ENCODE measurements around the gene MTHFD1L. TPM values are rescaled to one million over a fixed set of nuclear protein-coding genes. Genes with fewer than 3 reads are reported as not detected.

MTHFD1L gene
- total and polyA plus RNA-seq, 2 of the 4 experiments (the other 2 are of a cell fraction), result 43.5 to 53.2 TPM

DNA sequence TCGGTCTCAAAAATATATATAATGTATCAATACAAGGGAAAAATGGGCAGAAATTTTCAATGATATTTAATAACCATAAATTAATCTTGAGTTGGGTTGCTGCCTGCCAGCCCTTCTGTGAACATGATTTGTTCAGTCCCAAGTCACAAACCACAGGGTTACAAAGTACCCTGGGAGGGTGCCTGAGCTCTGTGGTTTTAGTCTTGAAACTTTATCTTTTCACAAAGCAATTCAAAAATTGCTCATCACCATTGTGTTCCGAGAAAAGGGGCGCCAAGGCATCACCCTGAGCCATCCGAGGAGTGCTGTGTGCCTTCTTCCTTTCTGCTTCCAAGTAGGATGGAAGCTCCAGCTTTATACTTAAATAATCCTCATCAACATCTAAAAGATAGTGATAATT is 232.7 kb downstream of the MTHFD1L start:
- Histone ChIP-seq H2AK9ac (replicated peaks; ENCODE audit: low read depth, low read length, poor library complexity) (no peak overlapping the region), H3K9me1 (ENCODE audit: insufficient read depth, low read length) (peaks cover 3% of the 10 kb centered on the region; the same call in 1 of the 2 replicates), H2BK5ac (ENCODE audit: low read depth, low read length, poor library complexity, severe bottlenecking) (no peak overlapping the region), H4K20me1 (ENCODE audit: insufficient read depth, low read length) (peaks cover 4% of the 10 kb centered on the region; the same call in 1 of the 2 replicates), H3K18ac (ENCODE audit: low read depth, low read length) (no peak overlapping the region), H3K56ac (ENCODE audit: extremely low read depth, insufficient read depth, low read length) (no peak overlapping the region), H3K14ac (replicated peaks; ENCODE audit: low read depth, low read length) (no peak overlapping the region), H3K4me2 (ENCODE audit: low read depth, low read length) (no peak overlapping the region), H4K5ac (ENCODE audit: low read depth, low read length) (no peak overlapping the region), H2AFZ (replicated peaks; ENCODE audit: low read length, poor library complexity) (no peak overlapping the region), H3K79me1 (ENCODE audit: low read depth in 1 of 2, low read length in 2 of 2) (peaks cover 0 to 8% of the 10 kb centered on the region in 2 experiments; a peak in 2 of 4 replicates), H3K9ac (ENCODE audit: low read depth, low read length) (no peak overlapping the region), H2AK5ac (ENCODE audit: low read depth, low read length) (no peak overlapping the region), H4K91ac (ENCODE audit: insufficient read depth, low read depth, low read length) (no peak overlapping the region), H3K27me3 (ENCODE audit: control insufficient read depth, insufficient read depth, low read length) (no peaks in the 10 kb centered on the region), H3K9me3 (ENCODE audit: control insufficient read depth, insufficient read depth, low read length) (no peaks in the 10 kb centered on the region), H3K36me3 (ENCODE audit: control insufficient read depth, insufficient read depth, low read length) (peaks cover 42% of the 10 kb centered on the region), H2BK120ac (ENCODE audit: low read depth, low read length) (no peak overlapping the region), H3K4me1 (ENCODE audit: control insufficient read depth, insufficient read depth, low read length) (peaks cover 3% of the 10 kb centered on the region), H2BK20ac (ENCODE audit: low read depth, low read length) (no peak overlapping the region), H3K27ac (ENCODE audit: insufficient read depth, low read length) (no peak overlapping the region), H4K8ac (ENCODE audit: low read depth in 2 of 2, low read length in 2 of 2) (no peak overlapping the region), H3K4ac (ENCODE audit: low read depth, low read length) (no peak overlapping the region), H3K4me3 (ENCODE audit: insufficient read depth, low read depth, low read length) (no peak overlapping the region), H2BK15ac (ENCODE audit: low read depth, low read length) (no peak overlapping the region), H3K23ac (ENCODE audit: low read depth, low read length) (no peak overlapping the region)
- WGBS, 2 experiments (ENCODE audit: extremely low coverage in 2 of 2, insufficient read length in 1 of 2), result no CpG with 5 or more reads among the region's 4 CpGs
- DNase-seq (no peak), ATAC-seq (ENCODE audit: low read depth) (no peak)
- POLR2A ChIA-PET (ENCODE audit: unreplicated experiment), result no interaction called here
- CTCF ChIA-PET, result interaction anchor here (0.6 to 1.7 kb wide), 2 partner anchors 207 to 226 kb away, joined by 6 read pairs; no protein-coding TSS in a partner anchor
- intact Hi-C loops (cut with micrococcal nuclease), result no loop called here
- in situ Hi-C loops (cut with MboI; ENCODE audit: low sequenced_read_pairs), result no loop called here
- dilution Hi-C loops (cut with HindIII; ENCODE audit: low sequenced_read_pairs, unreplicated experiment), result no loop called here
- TF ChIP-seq MAFK (IDR thresholded peaks at IDR 0.05; ENCODE audit: low read depth, low read length) (no peak), RFX5 (IDR thresholded peaks at IDR 0.05; ENCODE audit: low read depth, low read length) (no peak), NFE2L2 (IDR thresholded peaks at IDR 0.05; ENCODE audit: low read depth, low read length) (no peak), BHLHE40 (IDR thresholded peaks at IDR 0.05; ENCODE audit: low read depth, low read length) (no peak), POLR2A (IDR thresholded peaks at IDR 0.05; ENCODE audit: low read depth, low read length) (no peak), RCOR1 (IDR thresholded peaks at IDR 0.05; ENCODE audit: insufficient replicate concordance, low read length) (no peak), RAD21 (IDR thresholded peaks at IDR 0.05; ENCODE audit: low read length) (no peak), SMC3 (IDR thresholded peaks at IDR 0.05; ENCODE audit: low read depth, low read length) (no peak), MAZ (IDR thresholded peaks at IDR 0.05; ENCODE audit: borderline replicate concordance, low read depth, low read length) (no peak), MXI1 (IDR thresholded peaks at IDR 0.05; ENCODE audit: borderline replicate concordance, low read depth, low read length) (no peak), CHD1 (IDR thresholded peaks at IDR 0.05; ENCODE audit: low read depth, low read length) (no peak), FOS (IDR thresholded peaks at IDR 0.05; ENCODE audit: low read depth, low read length) (no peak), CEBPB (IDR thresholded peaks at IDR 0.05; ENCODE audit: low read depth, low read length) (no peak)
- TF ChIP-seq, protein P1, sequence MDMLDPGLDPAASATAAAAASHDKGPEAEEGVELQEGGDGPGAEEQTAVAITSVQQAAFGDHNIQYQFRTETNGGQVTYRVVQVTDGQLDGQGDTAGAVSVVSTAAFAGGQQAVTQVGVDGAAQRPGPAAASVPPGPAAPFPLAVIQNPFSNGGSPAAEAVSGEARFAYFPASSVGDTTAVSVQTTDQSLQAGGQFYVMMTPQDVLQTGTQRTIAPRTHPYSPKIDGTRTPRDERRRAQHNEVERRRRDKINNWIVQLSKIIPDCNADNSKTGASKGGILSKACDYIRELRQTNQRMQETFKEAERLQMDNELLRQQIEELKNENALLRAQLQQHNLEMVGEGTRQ (IDR thresholded peaks at IDR 0.05; ENCODE audit: low read depth, low read length), result no peak
- TF ChIP-seq, protein P2, sequence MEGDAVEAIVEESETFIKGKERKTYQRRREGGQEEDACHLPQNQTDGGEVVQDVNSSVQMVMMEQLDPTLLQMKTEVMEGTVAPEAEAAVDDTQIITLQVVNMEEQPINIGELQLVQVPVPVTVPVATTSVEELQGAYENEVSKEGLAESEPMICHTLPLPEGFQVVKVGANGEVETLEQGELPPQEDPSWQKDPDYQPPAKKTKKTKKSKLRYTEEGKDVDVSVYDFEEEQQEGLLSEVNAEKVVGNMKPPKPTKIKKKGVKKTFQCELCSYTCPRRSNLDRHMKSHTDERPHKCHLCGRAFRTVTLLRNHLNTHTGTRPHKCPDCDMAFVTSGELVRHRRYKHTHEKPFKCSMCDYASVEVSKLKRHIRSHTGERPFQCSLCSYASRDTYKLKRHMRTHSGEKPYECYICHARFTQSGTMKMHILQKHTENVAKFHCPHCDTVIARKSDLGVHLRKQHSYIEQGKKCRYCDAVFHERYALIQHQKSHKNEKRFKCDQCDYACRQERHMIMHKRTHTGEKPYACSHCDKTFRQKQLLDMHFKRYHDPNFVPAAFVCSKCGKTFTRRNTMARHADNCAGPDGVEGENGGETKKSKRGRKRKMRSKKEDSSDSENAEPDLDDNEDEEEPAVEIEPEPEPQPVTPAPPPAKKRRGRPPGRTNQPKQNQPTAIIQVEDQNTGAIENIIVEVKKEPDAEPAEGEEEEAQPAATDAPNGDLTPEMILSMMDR (conservative IDR thresholded peaks at IDR 0.05; ENCODE audit: low read depth, low read length), result no peak
- TF ChIP-seq, protein P3, sequence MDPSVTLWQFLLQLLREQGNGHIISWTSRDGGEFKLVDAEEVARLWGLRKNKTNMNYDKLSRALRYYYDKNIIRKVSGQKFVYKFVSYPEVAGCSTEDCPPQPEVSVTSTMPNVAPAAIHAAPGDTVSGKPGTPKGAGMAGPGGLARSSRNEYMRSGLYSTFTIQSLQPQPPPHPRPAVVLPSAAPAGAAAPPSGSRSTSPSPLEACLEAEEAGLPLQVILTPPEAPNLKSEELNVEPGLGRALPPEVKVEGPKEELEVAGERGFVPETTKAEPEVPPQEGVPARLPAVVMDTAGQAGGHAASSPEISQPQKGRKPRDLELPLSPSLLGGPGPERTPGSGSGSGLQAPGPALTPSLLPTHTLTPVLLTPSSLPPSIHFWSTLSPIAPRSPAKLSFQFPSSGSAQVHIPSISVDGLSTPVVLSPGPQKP (IDR thresholded peaks at IDR 0.05; ENCODE audit: borderline replicate concordance, low read depth, low read length), result no peak
- BruUV-seq (replicated peaks), result no TSS peak
